GM23338 (cell line): ENCODE results near the gene SEZ6L. TPM values are rescaled to one million over a fixed set of nuclear protein-coding genes. Genes with fewer than 3 reads are reported as not detected.

Experiments
- ATAC-seq: fragments of 200-7000 bp; cut with Tn5 transposase; 3 replicates; pipeline ENCODE4 v1.9.1; 2020
- DNase-seq: peaks from one replicate; pipeline ENCODE4 v3.0.0-alpha.2; 2015; ENCODE audit warnings: low spot score
- H2AFZ ChIP-seq: fragments of 200-600 bp; sonication (generic); 2 replicates; pipeline ENCODE4 v1.8.0; 2016; ENCODE audit warnings: antibody characterized with exemption, mild to moderate bottlenecking, moderate library complexity
- H3F3A ChIP-seq: fragments of 200-600 bp; sonication (generic); replicated peaks from 2 replicates; pipeline ENCODE4 v1.8.0; 2017; ENCODE audit warnings: antibody characterized with exemption, mixed run types, low read depth
- H3K27ac ChIP-seq: fragments of 200-600 bp; sonication (generic); 2 replicates; pipeline ENCODE4 v1.6.1; 2016; ENCODE audit warnings: low read depth
- H3K27me3 ChIP-seq: fragments of 200-600 bp; sonication (generic); 2 replicates; pipeline ENCODE4 v1.8.0; 2016; ENCODE audit warnings: mild to moderate bottlenecking, mixed run types, moderate library complexity; ENCODE audit not compliant: insufficient read depth
- H3K36me3 ChIP-seq: fragments of 200-600 bp; sonication (generic); 2 replicates; pipeline ENCODE4 v1.8.0; 2016; ENCODE audit warnings: mild to moderate bottlenecking; ENCODE audit not compliant: insufficient read depth
- H3K4me1 ChIP-seq: fragments of 200-600 bp; sonication (generic); 2 replicates; pipeline ENCODE4 v1.8.0; 2016; ENCODE audit warnings: mild to moderate bottlenecking, moderate library complexity; ENCODE audit not compliant: insufficient read depth
- H3K4me2 ChIP-seq: fragments of 200-600 bp; sonication (generic); 2 replicates; pipeline ENCODE4 v1.7.1; 2017; ENCODE audit warnings: mixed run types
- H3K4me3 ChIP-seq: fragments of 200-600 bp; sonication (generic); 2 replicates; pipeline ENCODE4 v1.6.1; 2016; ENCODE audit warnings: mixed run types
- H3K79me2 ChIP-seq: fragments of 200-600 bp; sonication (generic); replicated peaks from 2 replicates; pipeline ENCODE4 v1.8.0; 2017; ENCODE audit warnings: mild to moderate bottlenecking; ENCODE audit not compliant: insufficient read depth
- H3K9me2 ChIP-seq: fragments of 200-600 bp; sonication (generic); 2 replicates; pipeline ENCODE4 v1.8.0; 2017; ENCODE audit not compliant: insufficient read depth
- H4K20me1 ChIP-seq: fragments of 200-600 bp; sonication (generic); replicated peaks from 2 replicates; pipeline ENCODE4 v1.8.0; 2017; ENCODE audit warnings: mild to moderate bottlenecking; ENCODE audit not compliant: insufficient read depth
- H3K27ac Mint-ChIP-seq: 2 replicates; pipeline ENCODE4 v1.8.0; 2020; ENCODE audit warnings: inconsistent platforms, mild to moderate bottlenecking, moderate library complexity, mixed read lengths
- H3K27me3 Mint-ChIP-seq: 3 replicates; pipeline ENCODE4 v1.8.0; 2022; ENCODE audit warnings: low read depth, mild to moderate bottlenecking, moderate library complexity, mixed read lengths, inconsistent platforms; ENCODE audit not compliant: insufficient read depth, poor library complexity
- H3K36me3 Mint-ChIP-seq: 3 replicates; pipeline ENCODE4 v1.8.0; 2021; ENCODE audit warnings: low read depth, mild to moderate bottlenecking, inconsistent platforms, moderate library complexity, mixed read lengths
- H3K4me1 Mint-ChIP-seq: 3 replicates; pipeline ENCODE4 v1.8.0; 2020; ENCODE audit warnings: mild to moderate bottlenecking, inconsistent platforms, mixed read lengths
- H3K4me3 Mint-ChIP-seq: 3 replicates; pipeline ENCODE4 v1.8.0; 2021; ENCODE audit warnings: moderate library complexity, mild to moderate bottlenecking, inconsistent platforms, mixed read lengths
- H3K9me3 Mint-ChIP-seq: 3 replicates; pipeline ENCODE4 v1.8.0; 2020; ENCODE audit warnings: moderate library complexity, mild to moderate bottlenecking, inconsistent platforms, mixed read lengths
- CREB1 ChIP-seq: fragments of 250-450 bp; sonication (Bioruptor Pico); IDR thresholded peaks from 2 replicates; pipeline ENCODE4 v1.5.0; 2020; ENCODE audit warnings: low read depth, mild to moderate bottlenecking, moderate library complexity
- CTCF ChIP-seq, 2 experiments: fragments of 200-600 bp in 1 of 2; sonication (generic) in 1 of 2; conservative IDR thresholded peaks; 2 replicates each; pipeline versions ENCODE4 v1.5.1 to v1.6.1; 2016 to 2017; ENCODE audit warnings: antibody characterized with exemption in 2 of 2, low read depth in 2 of 2, mild to moderate bottlenecking in 2 of 2, moderate library complexity in 1 of 2
- ETS1 ChIP-seq: IDR thresholded peaks from 2 replicates; pipeline ENCODE4 v1.6.1; 2016; ENCODE audit warnings: antibody characterized with exemption
- EZH2 ChIP-seq: fragments of 200-600 bp; sonication (generic); IDR thresholded peaks from one replicate; pipeline ENCODE4 v1.8.0; 2017; ENCODE audit warnings: antibody characterized with exemption, mild to moderate bottlenecking, low read depth; ENCODE audit not compliant: unreplicated experiment
- EZH2phosphoT487 ChIP-seq: fragments of 200-600 bp; sonication (generic); IDR thresholded peaks from one replicate; pipeline ENCODE4 v1.8.1; 2018; ENCODE audit warnings: antibody characterized with exemption; ENCODE audit not compliant: unreplicated experiment
- JUNB ChIP-seq: IDR thresholded peaks from one replicate; pipeline ENCODE4 v1.6.1; 2016; ENCODE audit warnings: antibody characterized with exemption; ENCODE audit not compliant: unreplicated experiment
- NANOG ChIP-seq: IDR thresholded peaks from 2 replicates; pipeline ENCODE4 v1.6.1; 2016; ENCODE audit warnings: antibody characterized with exemption, borderline replicate concordance
- POLR2AphosphoS5 ChIP-seq: IDR thresholded peaks from 2 replicates; pipeline ENCODE4 v1.6.1; 2016; ENCODE audit warnings: antibody characterized with exemption, low read depth
- REST ChIP-seq: IDR thresholded peaks from one replicate; pipeline ENCODE4 v1.6.1; 2018; ENCODE audit warnings: antibody characterized with exemption; ENCODE audit not compliant: unreplicated experiment
- STAT1 ChIP-seq: IDR thresholded peaks from one replicate; pipeline ENCODE4 v1.6.1; 2016; ENCODE audit warnings: antibody characterized with exemption; ENCODE audit not compliant: unreplicated experiment
- ZNF114 ChIP-seq: fragments of 250-450 bp; sonication (Bioruptor Pico); IDR thresholded peaks from 2 replicates; pipeline ENCODE4 v1.5.0; 2020; ENCODE audit warnings: mild to moderate bottlenecking, moderate library complexity
- ZNF331 ChIP-seq: fragments of 250-450 bp; sonication (Bioruptor Pico); IDR thresholded peaks from 2 replicates; pipeline ENCODE4 v1.5.0; 2020; ENCODE audit warnings: low read depth, mild to moderate bottlenecking, moderate library complexity
- ZNF462 ChIP-seq: fragments of 250-450 bp; sonication (Bioruptor Pico); IDR thresholded peaks from 2 replicates; pipeline ENCODE4 v1.5.0; 2020; ENCODE audit warnings: mild to moderate bottlenecking, moderate library complexity
- polyA plus RNA-seq: library from polyadenylated mRNA; unstranded; fragments of >200 nt; fragmentation: Nextera tagmentation; extraction: Ambion mirVana; gene quantifications from 2 replicates; pipeline ENCODE4 v1.2.1, GENCODE V29; 2016
- total RNA-seq: library from RNA; depleted of rRNA; stranded (reverse); fragments of >200 nt; shearing (Covaris generic); gene quantifications from 2 replicates; pipeline ENCODE4 v1.2.3, GENCODE V29; 2014

The SEZ6L gene
- total and polyA plus RNA-seq, 2 experiments from 2014 or later: 0.13 to 0.24 TPM

- ATAC-seq (no peak), DNase-seq (no peak)
- TF ChIP-seq ZNF462 (CRISPR knock-in tag) (no peak), STAT1 (no peak), ZNF114 (no peak), EZH2phosphoT487 (no peak), NANOG (no peak), CREB1 (CRISPR knock-in tag) (no peak), POLR2AphosphoS5 (no peak), ZNF331 (CRISPR knock-in tag) (no peak), ETS1 (no peak), CTCF (conservative IDR thresholded peaks at IDR 0.05; ENCODE audit: low read depth in 2 of 2) (no peak), EZH2 (no peak), JUNB (no peak), REST (no peak)
- Histone ChIP-seq H3K27me3 (no peaks in the 10 kb centered on the region), H3K4me2 (no peak overlapping the region), H3K4me3 (no peak overlapping the region), H3K4me1 (peaks cover 9% of the 10 kb centered on the region; the same call in 1 of the 2 replicates), H3K27ac (no peak overlapping the region), H3F3A (no peaks in the 10 kb centered on the region), H2AFZ (no peak overlapping the region), H3K79me2 (no peaks in the 10 kb centered on the region), H3K36me3 (no peaks in the 10 kb centered on the region), H4K20me1 (no peaks in the 10 kb centered on the region; the same call in 1 of the 2 replicates), H3K9me2 (0 out of 2 replicates have a peak, but pooled peaks cover 7% of the 10 kb centered on the region)
- H3K4me1 Mint-ChIP-seq: peaks cover 8% of the 10 kb centered on the region; the same call in 2 of the 3 replicates
- no peaks in the 10 kb centered on the region for H3K27me3 Mint-ChIP-seq
- no peaks in the 10 kb centered on the region; the same call in 2 of the 3 replicates for H3K9me3 Mint-ChIP-seq
- no peak overlapping the region for H3K4me3 Mint-ChIP-seq
- H3K27ac Mint-ChIP-seq: no peak overlapping the region
- H3K36me3 Mint-ChIP-seq: no peaks in the 10 kb centered on the region
Observed at GRCh38 chr22:26382782-26383181, 213.5 kb downstream of the SEZ6L start.
